Measurements from ENCODE around the gene ZNF831. TPM values are rescaled to one million over a fixed set of nuclear protein-coding genes. Genes with fewer than 3 reads are reported as not detected.

The ZNF831 gene
- total RNA-seq, 2 donors from 2014 or later, result 0.20 to 0.27 TPM

- H3K4me1 ChIP-seq, result no peaks in the 10 kb centered on the region
- H3K9ac ChIP-seq (ENCODE audit: low read depth in 2 of 2, low read length in 2 of 2), result peak overlapping the region in 1 of 2 donors; percentile 17
- no peaks in the 10 kb centered on the region for H3K9me3 ChIP-seq
- TF ChIP-seq, protein P1, sequence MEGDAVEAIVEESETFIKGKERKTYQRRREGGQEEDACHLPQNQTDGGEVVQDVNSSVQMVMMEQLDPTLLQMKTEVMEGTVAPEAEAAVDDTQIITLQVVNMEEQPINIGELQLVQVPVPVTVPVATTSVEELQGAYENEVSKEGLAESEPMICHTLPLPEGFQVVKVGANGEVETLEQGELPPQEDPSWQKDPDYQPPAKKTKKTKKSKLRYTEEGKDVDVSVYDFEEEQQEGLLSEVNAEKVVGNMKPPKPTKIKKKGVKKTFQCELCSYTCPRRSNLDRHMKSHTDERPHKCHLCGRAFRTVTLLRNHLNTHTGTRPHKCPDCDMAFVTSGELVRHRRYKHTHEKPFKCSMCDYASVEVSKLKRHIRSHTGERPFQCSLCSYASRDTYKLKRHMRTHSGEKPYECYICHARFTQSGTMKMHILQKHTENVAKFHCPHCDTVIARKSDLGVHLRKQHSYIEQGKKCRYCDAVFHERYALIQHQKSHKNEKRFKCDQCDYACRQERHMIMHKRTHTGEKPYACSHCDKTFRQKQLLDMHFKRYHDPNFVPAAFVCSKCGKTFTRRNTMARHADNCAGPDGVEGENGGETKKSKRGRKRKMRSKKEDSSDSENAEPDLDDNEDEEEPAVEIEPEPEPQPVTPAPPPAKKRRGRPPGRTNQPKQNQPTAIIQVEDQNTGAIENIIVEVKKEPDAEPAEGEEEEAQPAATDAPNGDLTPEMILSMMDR (IDR thresholded peaks at IDR 0.05), result no peak
- H3K4me3 ChIP-seq, result peak overlapping the region; percentile 3
- no peaks in the 10 kb centered on the region for H3K27me3 ChIP-seq
- no peaks in the 10 kb centered on the region for H3K36me3 ChIP-seq
- peak overlapping the region; percentile 3 for H3K27ac ChIP-seq
- no peak for DNase-seq
- intact Hi-C loops (cut with DNase I), result no loop called here
Measured at GRCh38 chr20:59145924-59146779, 17.5 kb upstream of the ZNF831 start.

DNA sequence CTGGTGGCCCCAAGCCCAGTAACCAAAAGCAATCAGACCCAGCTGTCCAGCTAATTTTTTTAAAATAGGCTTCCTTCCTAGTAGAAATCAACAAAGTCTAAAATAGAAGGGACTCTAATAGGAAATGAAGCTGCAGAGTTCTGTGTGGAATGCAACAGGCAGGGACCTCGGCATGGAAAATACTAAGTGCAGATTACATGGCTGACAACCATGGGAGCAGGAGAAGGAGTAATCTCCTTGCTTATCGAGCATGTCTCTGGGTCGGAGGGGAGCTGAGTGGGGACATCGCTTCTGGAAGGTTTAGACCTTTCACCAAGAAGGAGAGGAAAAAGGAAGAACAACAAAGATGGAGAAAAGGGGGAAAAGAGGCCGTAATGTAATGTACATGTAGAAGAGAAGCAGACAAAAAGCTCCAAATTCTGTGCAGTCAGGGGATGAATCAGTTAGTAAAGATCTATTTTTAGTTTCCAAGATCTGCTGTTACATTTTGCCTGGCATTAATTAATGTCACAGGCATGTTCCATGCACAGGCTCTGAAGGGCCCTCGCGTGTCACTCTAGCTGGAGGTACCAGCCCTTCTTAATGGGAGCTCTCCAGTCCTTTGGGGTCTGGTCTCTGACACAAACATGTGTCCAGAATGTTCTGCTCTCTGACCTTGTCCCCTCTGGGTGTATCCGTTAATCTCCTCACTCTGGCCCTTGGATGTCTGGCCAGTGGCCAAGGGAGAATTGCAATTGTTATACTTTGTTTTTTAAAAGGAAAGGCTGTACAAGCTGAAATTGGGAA lies 16.6 kb upstream of the ZNF831 start:
- Histone ChIP-seq H3K9ac (ENCODE audit: low read depth in 2 of 2, low read length in 2 of 2) (no peak overlapping the region), H3K4me3 (peak overlapping the region; percentile 3), H3K27ac (peak overlapping the region; percentile 3), H3K4me1 (no peaks in the 10 kb centered on the region), H3K36me3 (no peaks in the 10 kb centered on the region), H3K27me3 (no peaks in the 10 kb centered on the region), H3K9me3 (no peaks in the 10 kb centered on the region)
- TF ChIP-seq, protein P1 (IDR thresholded peaks at IDR 0.05), result no peak
- no peak for DNase-seq
- intact Hi-C loops (cut with DNase I), result no loop called here

DNA sequence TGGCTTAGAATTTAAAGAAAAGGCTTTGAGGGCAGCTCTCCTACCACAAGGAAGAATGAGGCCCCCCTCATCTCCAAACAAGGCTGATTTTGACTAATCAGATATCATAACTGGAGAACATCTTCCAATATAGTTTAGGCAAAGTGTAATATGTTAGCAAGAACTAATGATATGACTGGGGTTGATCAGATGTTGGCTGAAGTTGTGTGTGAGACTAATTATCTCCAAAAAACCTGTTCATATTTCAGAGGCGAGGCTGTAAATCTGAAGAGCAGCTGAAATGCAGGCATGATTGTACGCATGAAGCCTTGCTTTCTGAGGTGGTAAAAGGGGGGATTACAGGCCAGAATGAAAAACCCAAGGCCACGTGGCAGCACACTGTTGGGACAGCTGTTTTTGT lies 16.0 kb upstream of the ZNF831 start:
- no peaks in the 10 kb centered on the region for H3K27me3 ChIP-seq
- H3K9me3 ChIP-seq, result no peaks in the 10 kb centered on the region
- intact Hi-C loops (cut with DNase I), result no loop called here
- no peaks in the 10 kb centered on the region for H3K4me1 ChIP-seq
- TF ChIP-seq, protein P1 (IDR thresholded peaks at IDR 0.05), result no peak
- no peak overlapping the region for H3K27ac ChIP-seq
- DNase-seq, result no peak
- no peaks in the 10 kb centered on the region for H3K36me3 ChIP-seq
- H3K9ac ChIP-seq (ENCODE audit: low read depth in 2 of 2, low read length in 2 of 2), result no peak overlapping the region
- H3K4me3 ChIP-seq, result no peak overlapping the region

- intact Hi-C loops (cut with DNase I), result no loop called here
- H3K36me3 ChIP-seq, result no peaks in the 10 kb centered on the region
- H3K27me3 ChIP-seq, result no peaks in the 10 kb centered on the region
- no peak overlapping the region for H3K4me3 ChIP-seq
- H3K9me3 ChIP-seq, result no peaks in the 10 kb centered on the region
- no peak overlapping the region for H3K27ac ChIP-seq
- peak overlapping the region in 1 of 2 donors; percentile 29 for H3K9ac ChIP-seq (ENCODE audit: low read depth in 2 of 2, low read length in 2 of 2)
- TF ChIP-seq, protein P1 (IDR thresholded peaks at IDR 0.05), result no peak
- no peaks in the 10 kb centered on the region for H3K4me1 ChIP-seq
- no peak for DNase-seq
Measured at GRCh38 chr20:59148701-59149493, 14.7 kb upstream of the ZNF831 start.
